NCI-H2081 (cell line): ENCODE results near the gene GPR37L1.
A peak's percentile ranks its signal among the peaks of the same experiment; 100 is the strongest.
"Not testable (repeated sequence)": the region's sequence is repeated elsewhere in the genome, so short reads cannot be mapped to it uniquely, and the experiment has no call there.

Experiments
- DNase-seq, 2 experiments: peaks; one replicate each; lab custom pipeline; 2025; lab: John Stamatoyannopoulos, UW

Gene GPR37L1

DNA sequence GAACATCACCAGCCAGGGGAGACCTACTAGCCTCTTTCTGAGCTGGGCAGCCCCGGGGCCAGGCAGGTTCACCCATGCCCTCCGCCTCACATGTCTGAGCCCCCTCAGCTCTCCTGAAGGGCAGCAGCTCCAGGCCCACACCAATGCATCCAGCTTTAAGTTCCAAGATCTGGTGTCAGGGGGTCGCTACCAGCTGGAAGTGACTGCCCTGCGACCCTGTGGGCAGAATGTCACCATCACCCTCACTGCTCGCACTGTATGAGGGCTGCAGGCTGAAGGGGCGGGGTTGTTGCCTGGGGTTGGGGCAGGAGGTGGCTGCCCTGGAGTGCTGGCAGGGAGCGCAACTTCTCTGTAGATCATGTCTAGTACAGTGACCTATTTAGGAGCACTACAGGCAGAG, 46.1 kb downstream of the GPR37L1 start:
- DNase-seq = no peak

DNA sequence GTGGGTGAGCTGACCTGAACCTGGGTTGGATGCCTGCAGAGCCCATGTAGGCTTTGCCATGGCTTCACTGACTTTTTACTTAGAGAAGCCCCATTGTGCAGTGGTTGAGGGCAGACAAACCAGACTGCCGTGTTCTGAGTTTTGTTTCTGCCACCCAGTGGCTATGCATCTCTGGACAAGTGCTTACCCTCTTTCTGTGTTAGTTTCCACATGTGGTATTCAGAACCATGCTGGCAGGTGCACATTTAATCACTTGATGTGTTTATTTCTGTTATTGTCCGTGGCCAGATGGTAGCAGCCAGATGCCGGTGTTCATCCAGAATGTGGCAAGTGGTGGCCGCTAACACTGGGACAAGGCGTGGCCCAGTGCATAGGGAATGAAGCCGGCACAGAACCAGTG, 48.0 kb downstream of the GPR37L1 start:
- DNase-seq = peak; percentile 17 to 32

DNA sequence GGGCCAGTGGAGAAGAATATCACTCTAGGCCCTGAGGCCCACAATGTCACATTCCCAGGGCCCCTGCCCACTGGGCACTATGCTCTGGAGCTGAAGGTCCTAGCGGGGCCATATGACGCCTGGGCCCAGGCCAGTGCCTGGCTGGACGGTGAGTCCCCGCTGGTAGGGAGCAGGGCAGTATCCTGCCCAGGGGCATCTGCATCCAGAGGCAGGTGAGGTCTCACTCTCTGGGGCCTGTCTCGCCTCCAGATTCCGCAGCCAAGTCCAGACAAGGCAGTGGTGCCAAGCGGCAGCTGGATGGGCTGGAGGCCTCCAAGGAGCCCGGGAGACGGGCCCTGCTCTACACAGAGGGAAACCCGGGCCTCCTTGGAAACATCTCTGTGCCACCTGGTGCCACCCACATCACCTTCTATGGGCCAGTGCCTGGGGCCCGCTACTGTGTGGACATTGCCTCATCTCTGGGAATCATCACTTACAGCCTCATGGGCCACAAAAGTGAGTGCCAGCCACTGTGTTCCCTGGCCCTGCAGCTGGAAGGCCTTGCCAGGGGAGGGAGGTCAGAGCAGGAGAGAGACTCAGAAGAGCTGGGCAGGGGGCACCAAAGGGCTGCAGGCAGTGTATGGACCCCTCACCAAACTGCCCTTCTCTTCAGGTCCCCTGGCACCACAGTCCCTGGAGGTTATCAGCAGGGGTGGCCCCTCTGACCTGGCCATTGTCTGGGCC, 48.7 kb downstream of the GPR37L1 start:
- no peak for DNase-seq

DNA sequence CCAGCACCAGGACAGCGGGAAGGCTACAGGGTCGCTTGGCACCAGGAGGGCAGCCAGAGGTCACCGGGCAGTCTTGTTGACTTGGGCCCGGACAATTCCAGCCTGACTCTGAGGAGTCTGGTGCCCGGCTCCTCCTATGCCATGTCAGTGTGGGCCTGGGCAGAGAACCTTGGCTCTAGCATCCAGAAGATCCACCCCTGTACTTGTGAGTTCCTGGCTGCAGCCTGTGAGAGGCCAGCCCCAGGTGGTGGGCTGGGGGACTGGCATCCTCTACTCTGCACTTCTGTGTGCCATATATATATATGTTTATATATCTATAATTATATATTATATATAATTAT, 49.3 kb downstream of the GPR37L1 start:
- DNase-seq = peak in 1 of 2 experiments; percentile 9

DNA sequence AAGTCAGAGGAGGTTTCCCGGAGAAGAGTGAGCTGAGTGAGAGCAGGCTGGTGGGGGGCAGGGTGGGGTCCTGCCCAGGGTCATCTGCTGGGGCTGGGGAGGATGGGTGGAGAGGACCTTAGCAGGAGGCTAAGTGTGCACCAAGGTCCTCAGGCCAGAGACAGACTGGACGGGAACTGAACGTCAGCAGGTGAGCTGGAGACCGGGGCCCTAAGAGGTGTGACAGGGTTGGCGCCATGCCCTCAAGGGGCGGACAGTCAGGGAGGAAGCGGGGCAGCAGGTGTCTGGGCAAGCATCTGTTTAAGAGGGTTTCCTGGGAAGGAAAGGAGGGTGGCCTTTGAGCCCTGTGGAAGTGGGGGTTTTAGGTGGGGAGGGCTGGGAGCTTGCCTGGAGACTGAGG, 51.3 kb downstream of the GPR37L1 start:
- no peak for DNase-seq

DNA sequence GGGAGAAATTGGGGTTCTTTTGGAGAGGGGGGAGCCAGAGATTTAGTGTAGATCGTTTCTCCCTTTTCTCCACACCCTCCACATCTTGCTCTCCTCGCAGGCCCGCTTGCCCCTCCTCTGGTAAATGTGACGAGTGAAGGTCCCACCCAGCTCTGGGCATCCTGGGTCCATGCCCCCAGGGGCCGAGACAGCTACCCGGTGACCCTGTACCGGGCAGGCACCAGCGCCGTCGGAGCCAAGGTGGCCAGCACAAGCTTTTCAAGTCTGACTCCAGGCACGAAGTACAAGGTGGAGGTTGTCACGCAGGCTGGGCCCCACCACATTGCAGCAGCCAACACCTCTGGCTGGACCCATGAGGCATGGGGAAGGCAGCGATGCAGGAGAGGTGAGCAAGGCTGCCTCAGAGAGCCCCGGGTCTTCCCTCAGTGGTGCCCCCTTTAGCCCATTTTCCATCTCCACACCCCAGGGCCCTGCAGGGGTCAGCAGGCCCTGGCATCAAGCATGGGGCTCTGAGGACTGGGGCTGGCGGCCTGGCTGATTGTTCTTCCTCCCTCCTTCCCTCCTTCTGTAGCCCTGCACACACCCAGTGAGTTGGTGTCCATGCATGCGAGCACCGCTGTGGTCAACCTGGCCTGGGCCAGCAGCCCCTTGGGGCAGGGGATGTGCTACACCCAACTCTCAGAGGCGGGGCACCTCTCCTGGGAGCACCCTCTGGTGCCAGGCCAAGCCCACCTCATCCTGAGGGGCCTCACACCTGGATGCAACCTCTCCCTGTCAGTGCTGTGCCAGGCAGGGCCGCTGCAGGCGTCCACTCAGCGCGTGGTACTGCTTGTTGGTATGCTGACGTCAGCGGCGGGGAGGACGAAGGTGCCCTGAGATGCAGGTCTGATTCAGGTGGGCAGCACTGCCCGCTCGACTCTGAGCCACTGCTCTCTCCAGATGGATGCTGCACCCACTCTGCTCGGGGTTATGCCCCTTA, 54.5 kb downstream of the GPR37L1 start:
- no peak for DNase-seq

DNA sequence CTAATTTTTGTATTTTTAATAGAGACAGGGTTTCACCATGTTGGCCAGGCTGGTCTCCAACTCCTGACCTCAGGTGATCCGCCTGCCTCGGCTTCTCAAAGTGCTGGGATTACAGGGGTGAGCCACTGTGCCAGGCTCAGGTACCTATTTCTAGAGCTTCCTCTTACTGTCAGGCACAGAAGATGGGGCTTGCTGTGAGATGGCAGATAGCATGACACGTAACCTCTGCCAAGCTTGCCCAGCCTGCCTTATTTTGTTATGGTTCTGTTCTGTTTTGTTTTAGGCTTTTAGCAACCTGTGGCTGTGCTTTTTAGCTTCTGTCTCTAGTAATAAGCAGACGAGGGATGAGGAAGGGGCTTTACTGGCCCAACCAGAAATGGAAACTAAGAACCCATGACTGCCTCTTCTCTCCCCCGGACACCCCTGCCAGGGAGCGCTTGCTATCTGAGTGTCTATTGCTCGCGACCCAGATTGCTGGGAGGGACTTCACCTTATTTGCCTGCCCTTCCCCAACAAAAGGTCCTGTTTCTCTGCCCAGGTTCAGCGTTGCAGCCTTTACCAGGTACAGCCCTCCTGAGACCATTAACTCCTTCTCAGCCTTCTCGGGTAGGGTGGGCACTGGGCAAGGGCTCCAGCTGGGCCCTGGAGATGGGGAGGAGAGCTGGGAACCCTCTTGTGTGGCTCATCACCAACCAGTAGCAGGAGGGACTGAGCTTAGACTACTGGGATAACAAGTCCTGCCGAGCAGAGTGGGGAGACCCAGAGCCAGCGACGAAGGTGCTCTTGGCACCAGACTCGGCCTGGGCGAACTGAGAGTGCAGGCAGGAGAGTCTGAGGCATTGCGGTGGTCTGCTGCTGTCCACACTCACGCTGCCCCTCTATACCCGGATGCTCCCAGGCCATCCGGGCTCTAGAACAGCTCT, 57.4 kb downstream of the GPR37L1 start:
- no peak for DNase-seq

DNA sequence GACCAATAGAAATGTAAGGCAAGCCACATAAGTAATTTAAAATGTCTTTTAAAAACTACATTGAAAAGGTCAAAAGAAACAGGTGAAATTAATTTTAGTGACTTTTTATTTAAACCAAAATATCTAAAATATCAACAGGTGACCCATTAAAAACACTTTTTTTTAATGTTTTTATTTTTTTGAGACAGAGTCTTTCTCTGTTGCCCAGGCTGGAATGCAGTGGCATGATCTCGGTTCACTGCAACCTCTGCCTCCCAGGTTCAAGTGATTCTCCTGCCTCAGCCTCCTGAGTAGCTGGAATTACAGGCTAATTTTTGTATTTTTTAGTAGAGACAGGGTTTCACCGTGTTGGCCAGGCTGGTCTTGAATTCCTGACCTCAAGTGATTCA, 58.0 kb downstream of the GPR37L1 start:
- not testable (repeated sequence) for DNase-seq

DNA sequence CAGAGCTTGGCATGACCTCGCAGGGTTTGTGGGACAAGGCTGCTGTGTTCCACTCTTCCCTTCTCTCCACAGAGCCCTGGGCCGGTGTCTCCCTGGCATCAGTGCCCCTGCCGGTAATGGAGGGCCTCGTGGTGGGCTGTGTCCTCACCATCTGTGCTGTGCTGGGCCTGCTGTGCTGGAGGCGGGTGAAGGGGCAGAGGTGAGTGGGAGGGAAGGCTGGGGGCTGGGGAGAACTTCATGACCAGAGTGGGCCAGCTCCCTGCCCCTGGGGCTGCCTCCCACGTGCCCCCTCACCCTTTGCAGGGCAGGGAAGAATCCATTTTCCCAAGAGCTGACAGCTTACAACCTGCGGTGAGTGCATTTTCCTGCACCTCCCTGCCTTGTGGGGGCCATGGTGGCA, 58.9 kb downstream of the GPR37L1 start:
- DNase-seq = no peak

DNA sequence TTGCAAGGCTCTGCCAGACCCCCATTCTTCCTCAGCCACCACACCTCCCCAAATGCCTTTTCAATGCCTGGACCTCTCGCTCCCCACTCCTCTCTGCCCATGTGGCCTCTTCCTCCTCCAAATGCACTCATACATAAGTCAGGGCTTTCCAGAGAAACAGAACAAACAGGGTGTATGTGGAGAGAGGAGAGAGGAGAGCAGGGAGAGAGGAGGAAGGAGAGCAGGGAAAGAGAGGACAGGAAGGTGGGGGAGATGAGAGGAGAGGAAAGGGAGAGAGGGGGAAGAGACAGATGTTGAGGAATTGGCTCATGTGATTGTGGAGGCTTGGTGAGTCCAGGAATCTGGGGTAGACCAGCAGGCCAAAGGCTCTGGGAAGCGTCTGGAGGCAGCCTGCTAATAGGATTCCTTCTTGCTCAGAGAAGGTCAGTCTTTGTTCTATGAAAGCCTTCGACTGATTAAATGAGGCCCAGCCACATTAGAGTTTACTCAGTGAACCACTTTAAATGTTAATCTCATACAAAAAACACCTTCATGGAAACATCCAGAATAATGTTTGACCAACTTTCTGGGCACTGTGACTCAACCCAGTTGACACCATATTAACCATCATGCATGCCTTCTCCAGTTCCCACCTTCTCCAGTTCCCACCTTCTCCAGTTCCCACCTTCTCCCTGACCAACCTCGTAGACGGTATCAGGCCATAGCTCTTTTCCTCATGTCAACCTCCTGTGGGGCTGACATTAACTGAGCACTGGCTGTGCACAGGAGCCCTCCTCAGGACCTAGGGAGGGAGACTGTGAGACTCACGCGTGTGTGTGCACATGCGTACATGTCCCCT, 59.5 kb downstream of the GPR37L1 start:
- no peak for DNase-seq
